CD4-positive, alpha-beta T cell treated with Interleukin-6 for 4 hours (primary cell): ENCODE measurements around the gene FARP1.

Experiments used
- DNase-seq: peaks from one replicate; pipeline ENCODE4 v3.0.0-alpha.2; 2020; ENCODE audit warnings: mixed read lengths

FARP1 gene

DNA sequence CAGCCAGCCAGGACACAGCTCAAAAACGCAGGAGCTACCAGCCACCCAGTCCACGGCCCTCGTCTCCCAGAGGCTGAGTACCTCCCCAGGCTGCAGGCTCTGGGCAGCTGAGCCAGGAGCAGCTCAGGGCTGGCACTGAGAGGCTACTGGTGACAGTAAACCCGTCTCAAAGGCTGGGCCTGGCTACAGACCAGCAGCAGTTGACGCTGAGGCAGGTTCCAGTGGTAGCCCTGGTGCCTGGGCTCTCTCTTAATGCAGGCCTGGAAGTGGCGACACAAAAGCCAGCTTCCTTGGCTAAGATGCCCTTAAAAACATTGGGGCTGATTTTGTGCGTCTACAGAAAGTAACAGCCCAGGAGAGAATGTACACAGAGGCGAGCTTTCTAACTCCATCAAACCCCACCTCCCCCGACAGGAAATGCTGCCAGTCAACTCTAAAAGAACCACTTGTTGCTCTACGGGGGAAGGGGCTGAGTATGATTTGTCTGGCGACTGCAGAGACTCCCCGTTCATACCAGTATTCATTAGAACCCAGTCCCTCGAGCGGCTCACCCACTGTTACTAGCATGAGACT is 307.7 kb downstream of the FARP1 start:
- DNase-seq, result peak; percentile 57

- DNase-seq, result no peak
Measured at GRCh38 chr13:98451676-98452470, 309.0 kb downstream of the FARP1 start.

DNA sequence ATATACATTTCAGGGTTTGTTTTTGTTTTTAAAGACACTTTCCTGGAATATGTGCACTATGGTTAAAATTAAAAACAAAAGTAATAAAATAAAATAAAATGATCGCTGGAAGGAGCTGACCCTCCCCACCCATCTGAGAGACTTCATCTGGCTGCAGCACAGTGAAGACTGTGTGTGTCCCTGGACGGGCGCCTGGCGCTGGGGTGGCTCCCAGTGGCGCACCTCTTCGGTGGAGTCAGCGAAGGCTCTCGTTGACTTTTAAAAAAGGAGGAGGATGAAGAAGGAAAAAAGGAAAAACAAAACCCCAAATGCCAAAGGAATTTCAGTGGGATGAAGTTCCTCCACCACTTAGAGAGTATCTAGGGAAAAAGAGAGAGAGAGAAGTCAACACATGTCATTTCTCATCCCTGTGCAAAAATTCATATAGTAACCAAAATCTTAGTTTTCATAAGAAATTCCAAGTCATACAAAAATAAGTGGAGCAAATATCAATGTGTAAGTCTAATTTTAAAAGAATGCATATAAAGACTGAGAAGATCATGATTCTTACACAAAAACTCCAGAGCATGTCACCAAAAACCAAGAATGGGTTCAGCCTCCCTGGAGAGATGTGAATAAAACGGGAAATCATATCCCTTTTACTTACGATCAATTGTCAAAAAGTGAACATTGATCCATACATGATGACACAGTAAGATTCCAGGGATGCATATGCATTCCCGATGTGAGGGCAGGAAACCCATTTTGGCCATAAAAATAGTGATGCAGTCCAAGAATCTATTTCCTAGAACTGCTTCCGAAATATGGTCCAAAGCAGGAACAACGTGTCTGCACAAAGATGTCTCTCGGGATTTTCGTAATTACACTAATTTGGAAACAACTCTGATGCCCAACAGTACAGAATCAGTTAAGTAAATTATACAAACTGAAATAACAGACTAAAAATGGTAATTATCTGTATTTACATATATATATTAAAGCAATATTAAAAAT is 310.3 kb downstream of the FARP1 start:
- no peak for DNase-seq

- no peak for DNase-seq
Measured at GRCh38 chr13:98454389-98454881, 311.5 kb downstream of the FARP1 start.

DNA sequence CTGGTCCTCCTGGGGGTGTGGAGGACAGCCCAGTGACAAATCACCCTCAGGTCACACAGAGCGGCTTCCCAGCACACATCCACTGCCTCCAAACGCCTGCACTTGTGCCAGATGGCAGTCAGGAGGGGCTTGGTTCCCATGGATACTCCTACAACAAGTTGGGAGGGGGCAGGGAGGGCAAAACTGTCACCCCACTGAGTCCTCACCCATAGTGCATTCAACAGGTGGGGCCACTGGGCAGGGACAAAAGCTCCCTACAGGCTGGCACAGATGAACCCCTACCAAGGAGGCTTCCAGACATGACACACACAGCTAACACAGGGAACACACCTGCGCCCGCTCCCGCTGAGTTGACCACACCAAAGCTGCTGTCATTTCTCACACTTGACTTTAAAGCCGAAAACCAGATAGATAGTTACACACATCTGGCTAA is 313.5 kb downstream of the FARP1 start:
- no peak for DNase-seq

- no peak for DNase-seq
Measured at GRCh38 chr13:98457053-98457452, 314.2 kb downstream of the FARP1 start.

- no peak for DNase-seq
Measured at GRCh38 chr13:98458431-98458830, 315.5 kb downstream of the FARP1 start.

- DNase-seq, result no peak
Measured at GRCh38 chr13:98459171-98459681, 316.3 kb downstream of the FARP1 start.

GRCh38 chr13:98459721-98460370 is 317.0 kb downstream of the FARP1 start:
- DNase-seq, result no peak

GRCh38 chr13:98460516-98460915 is 317.6 kb downstream of the FARP1 start:
- DNase-seq, result no peak

GRCh38 chr13:98461486-98462240 is 318.8 kb downstream of the FARP1 start:
- no peak for DNase-seq

DNA sequence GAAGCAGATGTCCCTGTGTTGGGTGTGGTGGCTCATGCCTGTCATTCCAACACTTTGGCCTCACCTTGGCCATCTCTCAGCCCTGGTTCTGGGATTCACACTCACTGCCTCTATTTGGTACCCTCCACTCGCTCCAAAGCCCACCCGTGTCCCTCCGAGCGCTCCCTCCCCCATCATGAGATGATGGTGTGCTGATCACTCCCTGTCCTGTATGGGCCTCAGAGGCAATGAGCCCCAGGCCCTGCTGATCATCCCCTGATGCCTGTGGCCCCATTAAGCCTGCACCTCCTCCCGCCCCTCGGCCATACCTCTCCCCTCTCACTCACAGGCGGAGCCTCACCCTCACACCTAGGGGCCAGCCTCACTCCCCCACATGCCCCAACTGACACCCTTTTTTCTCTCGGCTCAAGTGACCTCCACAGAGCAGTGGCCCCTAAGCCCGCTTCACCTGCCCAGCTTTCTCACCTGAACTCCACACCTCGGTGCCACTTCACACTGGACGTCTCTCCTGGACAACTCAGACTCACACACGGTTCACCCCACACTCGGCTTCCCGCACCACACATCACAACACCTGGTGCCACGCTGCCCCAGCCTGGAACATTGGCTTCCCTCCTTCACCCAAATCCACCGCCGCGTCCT is 319.5 kb downstream of the FARP1 start:
- DNase-seq, result no peak

- no peak for DNase-seq
Measured at GRCh38 chr13:98462946-98463345, 320.1 kb downstream of the FARP1 start.

DNA sequence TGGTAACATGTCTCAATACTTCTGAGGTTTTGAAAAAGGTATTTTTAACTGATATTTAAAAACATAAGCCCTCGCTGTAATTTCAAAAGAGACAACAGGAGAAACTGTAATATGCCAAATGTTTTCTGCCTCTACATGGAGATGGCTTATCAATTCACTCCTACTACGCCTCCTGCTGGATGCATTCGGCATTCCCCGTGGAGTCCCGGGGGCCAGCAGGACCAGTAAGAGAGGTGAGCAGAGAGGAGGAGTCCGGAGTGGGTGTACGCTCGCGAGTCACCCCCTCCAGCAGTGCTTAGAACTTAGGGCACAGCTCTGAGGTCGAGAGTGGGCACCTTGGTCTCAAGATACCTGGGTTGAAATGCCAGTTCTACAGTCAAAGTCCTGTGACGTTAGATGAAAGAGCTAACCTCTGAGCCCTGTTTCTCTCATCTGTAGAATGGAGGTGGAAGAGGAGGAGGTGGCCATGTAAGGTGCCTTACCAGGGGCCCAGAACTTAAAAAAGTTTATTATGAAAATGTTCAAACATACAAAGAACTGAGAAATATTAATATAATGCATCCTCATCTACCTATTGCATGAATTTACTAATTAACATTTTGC is 323.8 kb downstream of the FARP1 start:
- DNase-seq, result peak; percentile 58

DNA sequence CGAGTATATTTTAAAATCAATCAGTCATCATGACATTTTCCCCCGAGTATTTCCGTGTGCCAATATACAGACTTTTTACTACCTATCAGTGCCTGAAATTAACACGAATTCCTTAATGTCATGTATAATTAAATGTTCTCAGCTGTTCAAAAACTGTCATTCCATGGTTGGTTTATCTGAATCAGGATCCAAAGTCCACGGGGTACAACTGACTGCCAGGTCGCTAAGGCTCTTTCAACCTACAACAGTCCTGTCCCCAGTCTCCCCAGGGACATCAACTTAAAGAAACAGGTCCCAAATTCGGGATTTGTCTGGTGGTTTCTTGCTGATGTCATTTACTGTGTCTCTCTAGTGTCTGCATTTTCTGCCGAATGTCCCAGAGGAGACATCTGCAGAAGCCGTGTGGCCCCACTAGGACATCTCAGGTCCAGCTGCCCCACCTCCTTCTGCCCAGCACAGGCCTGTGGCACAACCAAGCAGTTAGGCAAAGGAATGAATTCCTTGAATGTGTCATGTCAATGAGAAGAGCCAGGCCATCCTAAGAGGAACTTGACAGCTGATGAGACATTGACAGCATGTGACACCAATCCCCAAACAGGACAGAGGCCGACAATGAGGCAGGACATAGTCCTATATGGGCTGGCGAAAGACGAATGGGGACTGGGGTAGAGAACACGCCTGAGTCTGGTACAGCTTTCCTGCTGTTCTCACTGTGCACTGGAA is 324.5 kb downstream of the FARP1 start:
- no peak for DNase-seq

DNA sequence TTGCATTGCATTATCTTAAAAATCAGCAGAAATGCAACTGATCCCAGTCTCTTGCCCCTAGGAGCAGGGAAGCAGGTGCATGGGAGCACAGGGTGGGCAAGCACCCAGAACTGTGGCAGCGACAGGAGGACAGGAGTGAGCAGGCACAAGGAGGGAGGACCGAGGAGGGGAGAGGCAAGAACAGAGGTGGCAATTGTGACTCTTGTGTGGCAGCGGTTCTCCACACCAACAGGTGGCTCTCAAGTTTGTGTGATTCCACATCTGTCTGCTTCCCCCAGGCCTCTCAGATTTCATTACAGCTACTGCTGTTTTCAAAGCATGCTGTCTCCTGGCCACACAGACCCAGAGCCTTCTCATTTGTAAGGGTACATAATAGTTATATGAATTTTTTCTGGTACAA is 325.5 kb downstream of the FARP1 start:
- no peak for DNase-seq

- no peak for DNase-seq
Measured at GRCh38 chr13:98468929-98469328, 326.0 kb downstream of the FARP1 start.

GRCh38 chr13:98470920-98471319 is 328.0 kb downstream of the FARP1 start:
- no peak for DNase-seq

- DNase-seq, result no peak
Measured at GRCh38 chr13:98471934-98472333, 329.0 kb downstream of the FARP1 start.
